K562 (cell line): ENCODE measurements around the gene RSBN1L. TPM values are rescaled to one million over a fixed set of nuclear protein-coding genes. Genes with fewer than 3 reads are reported as not detected.

ENCODE experiments used
- ATAC-seq: fragments of 200-7000 bp; cut with Tn5 transposase; 3 replicates; pipeline ENCODE4 v1.9.1; 2020; ENCODE audit warnings: moderate library complexity
- BruUV-seq: library from RNA; stranded (reverse); fragments of 400-500 nt; replicated peaks from 2 replicates; lab custom pipeline; 2021; lab: Mats Ljungman, UMichigan
- CTCF ChIA-PET: fragments of 300-600 bp; formaldehyde crosslinking; extraction: SDS; loops from one replicate; lab custom pipeline; 2021; ENCODE audit warnings: low intra/inter-chr PET ratio; lab: Yijun Ruan, JAX
- POLR2A ChIA-PET: fragments of 300-600, 350-650 bp; sonication (Branson Sonifier 250); formaldehyde crosslinking; extraction: SDS; loops from one replicate; lab custom pipeline; 2021; ENCODE audit warnings: antibody characterized with exemption, inconsistent platforms; lab: Yijun Ruan, JAX
- DNase-seq, 4 experiments: peaks; one replicate each; pipeline versions ENCODE4 v3.0.0 to v3.0.0-alpha.2; 2011 to 2018; ENCODE audit warnings: low spot score in 3 of 4, mixed read lengths in 3 of 4; ENCODE audit errors: extremely low read depth in 1 of 4
- FAIRE-seq: peaks from 2 replicates; lab custom pipeline; 2011; peaks lifted over from hg19 to GRCh38; lab: Jason Lieb, UNC
- H2AFZ ChIP-seq: 2 replicates; pipeline ENCODE4 v1.6.0; 2011; ENCODE audit warnings: low read depth, low read length, control low read depth, inconsistent platforms
- H3K27ac ChIP-seq: fragments of 200-600 bp; 3 replicates; pipeline ENCODE4 v1.8.0; 2011; ENCODE audit warnings: low read depth, mild to moderate bottlenecking, control low read depth, inconsistent platforms, low read length, moderate library complexity, mixed read lengths; ENCODE audit errors: extremely low read depth
- H3K27me3 ChIP-seq, 2 experiments: fragments of 300-600 bp in 1 of 2; 2 replicates in 1 of 2; 3 replicates in 1 of 2; pipeline versions ENCODE4 v1.6.0 to v1.8.0; 2011; ENCODE audit warnings: inconsistent platforms in 2 of 2, low read length in 2 of 2, mild to moderate bottlenecking in 1 of 2, mixed read lengths in 1 of 2, moderate library complexity in 1 of 2; ENCODE audit not compliant: control insufficient read depth in 2 of 2, insufficient read depth in 2 of 2
- H3K36me3 ChIP-seq: fragments of 300-600 bp; 3 replicates; pipeline ENCODE4 v1.8.0; 2011; ENCODE audit warnings: mild to moderate bottlenecking, low read length, inconsistent platforms; ENCODE audit not compliant: control insufficient read depth, insufficient read depth
- H3K4me1 ChIP-seq, 2 experiments: fragments of 200-600 bp in 1 of 2; replicated peaks in 1 of 2; 2 replicates in 1 of 2; 3 replicates in 1 of 2; pipeline versions ENCODE4 v1.5.1 to v1.8.0; 2011; ENCODE audit warnings: inconsistent platforms in 2 of 2, low read length in 2 of 2, mild to moderate bottlenecking in 1 of 2, mixed read lengths in 1 of 2, moderate library complexity in 1 of 2; ENCODE audit not compliant: control insufficient read depth in 2 of 2, insufficient read depth in 2 of 2
- H3K4me2 ChIP-seq: 2 replicates; pipeline ENCODE4 v1.6.1; 2011; ENCODE audit warnings: low read length, control low read depth, inconsistent platforms, mixed read lengths; ENCODE audit not compliant: insufficient read depth
- H3K4me3 ChIP-seq: fragments of 200-600 bp; sonication (generic), shearing (Covaris generic); 2 replicates; pipeline ENCODE4 v1.5.1; 2016; ENCODE audit warnings: control low read depth, inconsistent platforms
- H3K79me2 ChIP-seq: fragments of 200-600 bp; 3 replicates; pipeline ENCODE4 v1.8.0; 2011; ENCODE audit warnings: low read length, inconsistent platforms; ENCODE audit not compliant: control insufficient read depth, insufficient read depth
- H3K9ac ChIP-seq, 2 experiments: 2 replicates each; pipeline versions ENCODE4 v1.6.0 to v1.6.1; 2011; ENCODE audit warnings: low read depth in 2 of 2, low read length in 2 of 2, control low read depth in 1 of 2, inconsistent platforms in 1 of 2, mild to moderate bottlenecking in 1 of 2, mixed read lengths in 1 of 2; ENCODE audit not compliant: insufficient read depth in 1 of 2
- H3K9me1 ChIP-seq: one replicate; pipeline ENCODE4 v1.6.0; 2011; ENCODE audit warnings: inconsistent platforms, mild to moderate bottlenecking, low read length, moderate library complexity; ENCODE audit not compliant: control insufficient read depth, insufficient read depth
- H3K9me3 ChIP-seq: replicated peaks from 2 replicates; pipeline ENCODE4 v1.5.1; 2011; ENCODE audit warnings: low read depth, low read length, inconsistent platforms; ENCODE audit not compliant: control insufficient read depth, insufficient read depth
- H4K20me1 ChIP-seq: replicated peaks from 2 replicates; pipeline ENCODE4 v1.6.1; 2011; ENCODE audit warnings: low read length, inconsistent platforms, mixed read lengths; ENCODE audit not compliant: control insufficient read depth, insufficient read depth
- ARID1B ChIP-seq: fragments of 450-650 bp; IDR thresholded peaks from 2 replicates; pipeline ENCODE4 v1.6.1; 2016; ENCODE audit warnings: antibody characterized with exemption, mild to moderate bottlenecking, inconsistent platforms
- CC2D1A ChIP-seq: fragments of 450-650 bp; IDR thresholded peaks from 2 replicates; pipeline ENCODE4 v1.6.1; 2017; ENCODE audit warnings: mild to moderate bottlenecking
- E2F3 ChIP-seq: fragments of 250-450 bp; sonication (Bioruptor Pico); IDR thresholded peaks from 2 replicates; pipeline ENCODE4 v1.4.0; 2020; ENCODE audit warnings: mild to moderate bottlenecking
- EP300 ChIP-seq: IDR thresholded peaks from 2 replicates; pipeline ENCODE4 v1.6.1; 2012; ENCODE audit warnings: low read length, improper control_type of control experiment
- HNRNPH1 ChIP-seq: fragments of 200-400 bp; formaldehyde crosslinking; optimal IDR thresholded peaks from 2 replicates; pipeline ENCODE3; 2017; ENCODE audit warnings: low read depth, mild to moderate bottlenecking, low read length, moderate library complexity
- MTA2 ChIP-seq: fragments of 450-650 bp; IDR thresholded peaks from 2 replicates; pipeline ENCODE4 v1.6.1; 2016; ENCODE audit warnings: low read depth
- NCOR1 ChIP-seq: fragments of 450-650 bp; IDR thresholded peaks from 2 replicates; pipeline ENCODE4 v1.6.1; 2016; ENCODE audit warnings: mild to moderate bottlenecking, moderate library complexity
- NFIC ChIP-seq: fragments of 450-650 bp; IDR thresholded peaks from 2 replicates; pipeline ENCODE4 v1.6.1; 2017; ENCODE audit warnings: mild to moderate bottlenecking, inconsistent platforms
- PHTF2 ChIP-seq: fragments of 250-450 bp; sonication (Bioruptor Pico); IDR thresholded peaks from 2 replicates; pipeline ENCODE4 v1.5.0; 2021; ENCODE audit warnings: mild to moderate bottlenecking
- SAFB ChIP-seq: fragments of 200-400 bp; formaldehyde crosslinking; IDR thresholded peaks from 2 replicates; pipeline ENCODE4 v1.6.1; 2017; ENCODE audit warnings: low read depth, low read length, borderline replicate concordance
- TCF3 ChIP-seq: sonication (generic); formaldehyde crosslinking; IDR thresholded peaks from 2 replicates; pipeline ENCODE4 v1.4.0; 2020; ENCODE audit warnings: mild to moderate bottlenecking, missing genetic modification reagents
- WGBS: fragments of 100-300 bp; shearing (Covaris generic); methylation state at CpG from one replicate; pipeline ENCODE4 v1.1.6; 2016; ENCODE audit warnings: low coverage, mixed read lengths; ENCODE audit not compliant: insufficient coverage; ENCODE audit errors: missing lambda C conversion rate; 5-methylcytosine and 5-hydroxymethylcytosine counted together
- in situ Hi-C: fragments of 300-500 bp; cut with MboI; formaldehyde crosslinking; loops from 4 replicates; pipeline ENCODE4 v1.15.0; 2018; ENCODE audit warnings: inconsistent platforms, mixed read lengths
- intact Hi-C: fragments of 100-400 bp; cut with micrococcal nuclease; formaldehyde crosslinking; loops from 2 replicates; pipeline ENCODE4 v1.14.2; 2022
- polyA plus RNA-seq, 8 experiments: library from polyadenylated mRNA; depleted of rRNA in 4 of 8; stranded (reverse) in 5 of 8; unstranded in 3 of 8; fragments of >200 nt; fragmentation: Nextera tagmentation in 2 of 8; fragmentation: Illumina TruSeq in 1 of 8; extraction: Ambion mirVana in 2 of 8; extraction: Trizol in 1 of 8; gene quantifications; 2 replicates each; pipeline versions ENCODE4 v1.2.1 to v1.2.3, GENCODE V29; 2011 to 2014; ENCODE audit warnings: inconsistent platforms in 1 of 8, missing spikeins in 1 of 8
- total RNA-seq, 7 experiments: library from RNA; depleted of rRNA in 6 of 7; stranded (reverse); fragments of >200 nt in 6 of 7; fragmentation: Illumina TruSeq in 2 of 7; extraction: Trizol in 2 of 7; gene quantifications; 2 replicates each; pipeline versions ENCODE4 v1.2.1 to v1.2.3, GENCODE V29; 2011 to 2021; ENCODE audit warnings: low replicate concordance in 1 of 7
- TF ChIP-seq, protein P1 (sequence below): fragments of 450-650 bp; IDR thresholded peaks from 2 replicates; pipeline ENCODE4 v1.6.1; 2016; ENCODE audit warnings: mild to moderate bottlenecking

RSBN1L gene
- total and polyA plus RNA-seq, 9 of the 15 experiments (the other 6 are each of a cell fraction or from before 2014, with no cell fraction given): 6.2 to 35.2 (median 20.1) TPM

DNA sequence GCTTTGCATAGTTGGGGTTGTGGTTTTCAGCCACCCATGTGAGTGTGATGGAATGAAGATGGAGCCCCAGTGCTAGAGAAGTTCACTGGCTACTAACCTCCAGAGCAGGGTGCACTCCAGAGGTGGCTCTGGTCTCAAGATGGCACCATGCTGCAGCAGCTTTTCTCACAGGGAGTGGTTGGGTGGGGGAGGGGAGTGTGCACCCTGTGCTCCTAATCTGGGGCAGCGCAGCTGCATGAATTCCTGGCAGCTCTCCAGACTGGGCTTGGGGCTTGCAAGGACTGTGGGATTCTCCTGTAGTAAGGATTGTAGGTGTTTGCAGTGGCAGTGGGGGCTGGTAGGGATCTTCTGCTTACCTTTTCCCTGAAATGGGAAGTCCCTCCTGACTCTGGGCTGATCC, 126.0 kb downstream of the RSBN1L start (continued):
- TF ChIP-seq EP300: peak; percentile 26; the same call in 1 of the 2 replicates
- peak; percentile 61; the same call in 1 of the 2 replicates for TF ChIP-seq NCOR1
- TF ChIP-seq SAFB: no peak
- TF ChIP-seq HNRNPH1: no peak
- TF ChIP-seq, protein P1, sequence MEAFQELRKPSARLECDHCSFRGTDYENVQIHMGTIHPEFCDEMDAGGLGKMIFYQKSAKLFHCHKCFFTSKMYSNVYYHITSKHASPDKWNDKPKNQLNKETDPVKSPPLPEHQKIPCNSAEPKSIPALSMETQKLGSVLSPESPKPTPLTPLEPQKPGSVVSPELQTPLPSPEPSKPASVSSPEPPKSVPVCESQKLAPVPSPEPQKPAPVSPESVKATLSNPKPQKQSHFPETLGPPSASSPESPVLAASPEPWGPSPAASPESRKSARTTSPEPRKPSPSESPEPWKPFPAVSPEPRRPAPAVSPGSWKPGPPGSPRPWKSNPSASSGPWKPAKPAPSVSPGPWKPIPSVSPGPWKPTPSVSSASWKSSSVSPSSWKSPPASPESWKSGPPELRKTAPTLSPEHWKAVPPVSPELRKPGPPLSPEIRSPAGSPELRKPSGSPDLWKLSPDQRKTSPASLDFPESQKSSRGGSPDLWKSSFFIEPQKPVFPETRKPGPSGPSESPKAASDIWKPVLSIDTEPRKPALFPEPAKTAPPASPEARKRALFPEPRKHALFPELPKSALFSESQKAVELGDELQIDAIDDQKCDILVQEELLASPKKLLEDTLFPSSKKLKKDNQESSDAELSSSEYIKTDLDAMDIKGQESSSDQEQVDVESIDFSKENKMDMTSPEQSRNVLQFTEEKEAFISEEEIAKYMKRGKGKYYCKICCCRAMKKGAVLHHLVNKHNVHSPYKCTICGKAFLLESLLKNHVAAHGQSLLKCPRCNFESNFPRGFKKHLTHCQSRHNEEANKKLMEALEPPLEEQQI: peak; percentile 71; the same call in 1 of the 2 replicates
- TF ChIP-seq MTA2: peak; percentile 62; the same call in 1 of the 2 replicates
- TF ChIP-seq TCF3 (CRISPR knock-in tag): peak; percentile 76
- TF ChIP-seq NFIC: peak; percentile 97
- TF ChIP-seq ARID1B: peak; percentile 85
- no peak for TF ChIP-seq E2F3 (CRISPR knock-in tag)

DNA sequence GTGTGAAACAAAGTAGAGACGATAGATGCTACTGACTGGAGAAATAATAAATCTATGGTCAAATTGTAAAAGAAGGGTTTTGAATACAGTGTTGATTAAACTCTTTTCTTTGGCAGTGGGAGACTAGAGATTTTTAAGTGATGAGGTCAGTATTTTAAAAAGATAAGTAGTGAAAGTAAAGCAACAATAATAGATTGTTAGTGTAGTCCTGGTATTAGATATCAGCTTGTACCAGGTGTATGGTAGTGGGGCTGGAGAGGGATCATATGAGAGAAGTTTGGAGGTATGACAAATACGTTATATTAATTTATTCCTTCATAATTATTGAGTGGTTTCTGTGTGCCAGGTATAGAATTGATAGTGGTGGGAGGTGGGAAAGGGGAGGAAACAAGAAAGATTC, 127.5 kb downstream of the RSBN1L start:
- intact Hi-C loops: no loop called here
- peaks cover 12% of the 10 kb centered on the region for H3K9me3 ChIP-seq
- no peaks in the 10 kb centered on the region for H3K27me3 ChIP-seq
- H3K4me3 ChIP-seq: no peak overlapping the region
- H2AFZ ChIP-seq: no peak overlapping the region
- POLR2A ChIA-PET: no interaction called here
- H3K9ac ChIP-seq: no peak overlapping the region
- TF ChIP-seq PHTF2 (CRISPR knock-in tag): no peak
- no peak for TF ChIP-seq CC2D1A
- H4K20me1 ChIP-seq: no peaks in the 10 kb centered on the region
- CTCF ChIA-PET: no interaction called here
- no peak overlapping the region for H3K27ac ChIP-seq
- DNase-seq (no peak), FAIRE-seq (no peak), ATAC-seq (no peak)
- H3K4me1 ChIP-seq: peaks cover 15 to 17% of the 10 kb centered on the region in 2 experiments; a peak in 4 of 5 replicates
- H3K36me3 ChIP-seq: peaks cover 9% of the 10 kb centered on the region; the same call in 2 of the 3 replicates
- BruUV-seq: no TSS peak
- no peaks in the 10 kb centered on the region for H3K9me1 ChIP-seq
- H3K4me2 ChIP-seq: no peak overlapping the region
- H3K79me2 ChIP-seq: peaks cover 93% of the 10 kb centered on the region
- WGBS: 92% methylated on average over 2 of the region's 2 CpGs
- in situ Hi-C loops: no loop called here
